HepG2 (cell line): ENCODE data around the gene RAPGEF6. TPM values are rescaled to one million over a fixed set of nuclear protein-coding genes. Genes with fewer than 3 reads are reported as not detected.

ENCODE experiments used
- ATAC-seq: fragments of 200-7000 bp; cut with Tn5 transposase; 3 replicates; pipeline ENCODE4 v1.9.1; 2020; ENCODE audit warnings: mild to moderate bottlenecking, moderate library complexity
- BruUV-seq: library from RNA; stranded (reverse); fragments of 400-500 nt; replicated peaks from 2 replicates; lab custom pipeline; 2021; lab: Mats Ljungman, UMichigan
- CTCF ChIA-PET: fragments of 300-600 bp; formaldehyde crosslinking; extraction: SDS; loops from one replicate; lab custom pipeline; 2021; ENCODE audit warnings: low total read pairs, inconsistent platforms, low intra/inter-chr PET ratio; lab: Yijun Ruan, JAX
- POLR2A ChIA-PET: fragments of 350-600 bp; sonication (Branson Sonifier 250); formaldehyde crosslinking; loops from one replicate; lab custom pipeline; 2020; ENCODE audit warnings: antibody characterized with exemption, inconsistent platforms; lab: Yijun Ruan, JAX
- DNase-seq: peaks from one replicate; pipeline ENCODE4 v3.0.0-alpha.2; 2015; ENCODE audit warnings: low spot score
- FAIRE-seq: peaks from 3 replicates; lab custom pipeline; 2011; peaks lifted over from hg19 to GRCh38; lab: Jason Lieb, UNC
- H2AFZ ChIP-seq: one replicate; pipeline ENCODE4 v1.6.1; 2011; ENCODE audit warnings: low read length, inconsistent platforms
- H3K27ac ChIP-seq: fragments of 300-600 bp; 3 replicates; pipeline ENCODE4 v1.8.0; 2011; ENCODE audit warnings: mixed run types, mild to moderate bottlenecking, mixed read lengths, low read length, inconsistent platforms; ENCODE audit not compliant: insufficient read depth; ENCODE audit errors: extremely low read length
- H3K27me3 ChIP-seq, 2 experiments: fragments of 200-600 bp in 1 of 2; 2 replicates in 1 of 2; 3 replicates in 1 of 2; pipeline versions ENCODE4 v1.6.0 to v1.8.0; 2011; ENCODE audit warnings: low read length in 2 of 2, mild to moderate bottlenecking in 2 of 2, moderate library complexity in 2 of 2, inconsistent platforms in 1 of 2; ENCODE audit not compliant: insufficient read depth in 2 of 2, control insufficient read depth in 1 of 2
- H3K36me3 ChIP-seq, 2 experiments: fragments of 200-600 bp in 1 of 2; replicated peaks in 1 of 2; 2 replicates in 1 of 2; 3 replicates in 1 of 2; pipeline versions ENCODE4 v1.5.1 to v1.8.0; 2011; ENCODE audit warnings: low read length in 2 of 2, inconsistent platforms in 1 of 2; ENCODE audit not compliant: insufficient read depth in 2 of 2, control insufficient read depth in 1 of 2
- H3K4me1 ChIP-seq: 2 replicates; pipeline ENCODE4 v1.5.1; 2012; ENCODE audit warnings: low read length, inconsistent platforms; ENCODE audit not compliant: insufficient read depth
- H3K4me2 ChIP-seq: 2 replicates; pipeline ENCODE4 v1.6.0; 2011; ENCODE audit warnings: low read depth, low read length, inconsistent platforms
- H3K4me3 ChIP-seq, 3 experiments: fragments of 200-600 bp in 1 of 3; sonication (generic), shearing (Covaris generic) in 1 of 3; replicated peaks in 1 of 3; 2 replicates each; pipeline ENCODE4 v1.5.1; 2011 to 2016; ENCODE audit warnings: low read length in 3 of 3, inconsistent platforms in 2 of 3, low read depth in 2 of 3, mild to moderate bottlenecking in 2 of 3, control low read depth in 1 of 3, mixed read lengths in 1 of 3; ENCODE audit not compliant: insufficient read depth in 1 of 3
- H3K79me2 ChIP-seq: one replicate; pipeline ENCODE4 v1.6.1; 2011; ENCODE audit warnings: low read length, inconsistent platforms; ENCODE audit not compliant: insufficient read depth
- H3K9ac ChIP-seq: 2 replicates; pipeline ENCODE4 v1.6.0; 2011; ENCODE audit warnings: mild to moderate bottlenecking, low read depth, low read length, inconsistent platforms; ENCODE audit not compliant: insufficient read depth
- H3K9me3 ChIP-seq: 2 replicates; pipeline ENCODE4 v1.5.1; 2012; ENCODE audit warnings: mild to moderate bottlenecking, low read length
- H4K20me1 ChIP-seq: 2 replicates; pipeline ENCODE4 v1.6.0; 2011; ENCODE audit warnings: inconsistent platforms, mild to moderate bottlenecking, low read length, moderate library complexity; ENCODE audit not compliant: insufficient read depth
- ATF7 ChIP-seq, 2 experiments: fragments of 450-650 bp in 1 of 2; sonication (generic) in 1 of 2; formaldehyde crosslinking in 1 of 2; IDR thresholded peaks; 2 replicates each; pipeline versions ENCODE4 v1.4.0 to v1.6.1; 2016 to 2020; ENCODE audit warnings: antibody characterized with exemption in 1 of 2, mild to moderate bottlenecking in 1 of 2, missing genetic modification reagents in 1 of 2
- ERF ChIP-seq: IDR thresholded peaks from 2 replicates; pipeline ENCODE4 v1.6.1; 2018; ENCODE audit warnings: missing biosample characterization, missing genetic modification reagents
- MIER3 ChIP-seq: IDR thresholded peaks from 2 replicates; pipeline ENCODE4 v1.6.1; 2016; ENCODE audit warnings: missing compliant biosample characterization, borderline replicate concordance
- REL ChIP-seq: sonication (generic); formaldehyde crosslinking; conservative IDR thresholded peaks from 2 replicates; pipeline ENCODE4 v1.8.0; 2022; ENCODE audit warnings: mild to moderate bottlenecking, missing genetic modification reagents, moderate library complexity
- ZNF205 ChIP-seq: IDR thresholded peaks from 2 replicates; pipeline ENCODE4 v1.6.1; 2018; ENCODE audit warnings: missing biosample characterization, missing genetic modification reagents
- ZNF256 ChIP-seq: sonication (generic); formaldehyde crosslinking; conservative IDR thresholded peaks from 2 replicates; pipeline ENCODE4 v1.4.0; 2020; ENCODE audit warnings: missing genetic modification reagents
- ZNF460 ChIP-seq: sonication (generic); formaldehyde crosslinking; IDR thresholded peaks from 2 replicates; pipeline ENCODE4 v1.5.1; 2020; ENCODE audit warnings: missing genetic modification reagents, mild to moderate bottlenecking, borderline replicate concordance
- ZNF570 ChIP-seq: sonication (generic); formaldehyde crosslinking; IDR thresholded peaks from 2 replicates; pipeline ENCODE4 v1.4.0; 2020; ENCODE audit warnings: mild to moderate bottlenecking, missing genetic modification reagents, borderline replicate concordance
- ZNF7 ChIP-seq: IDR thresholded peaks from 2 replicates; pipeline ENCODE4 v1.6.1; 2016; ENCODE audit warnings: missing biosample characterization, missing genetic modification reagents
- WGBS: methylation state at CpG from one replicate; pipeline ENCODE4 v1.1.6; 2017; ENCODE audit warnings: low lambda C conversion rate; 5-methylcytosine and 5-hydroxymethylcytosine counted together
- in situ Hi-C: cut with HindIII; loops from 2 replicates; pipeline ENCODE4 v1.10.0; 2017; ENCODE audit warnings: low pct_unique_long_range_greater_than_20kb; ENCODE audit not compliant: extremely low pct_ligation_motif_present
- intact Hi-C: fragments of 100-400 bp; cut with micrococcal nuclease; formaldehyde crosslinking; loops from one replicate; pipeline ENCODE4 v1.10.0; 2022; ENCODE audit not compliant: unreplicated experiment
- polyA plus RNA-seq, 8 experiments: library from polyadenylated mRNA; depleted of rRNA in 3 of 8; stranded (reverse) in 7 of 8; unstranded in 1 of 8; fragments of >200 nt; fragmentation: Illumina TruSeq in 4 of 8; extraction: Trizol in 4 of 8; gene quantifications; 2 replicates each; pipeline versions ENCODE4 v1.2.1 to v1.2.3, GENCODE V29; 2011 to 2016; ENCODE audit warnings: low read depth in 4 of 8, missing spikeins in 1 of 8, mixed read lengths in 1 of 8; ENCODE audit not compliant: insufficient read depth in 1 of 8
- total RNA-seq, 5 experiments: library from RNA; depleted of rRNA; stranded (reverse); fragments of >200 nt; fragmentation: Illumina TruSeq; extraction: Trizol; gene quantifications; 2 replicates each; pipeline ENCODE4 v1.2.3, GENCODE V29; 2016; ENCODE audit warnings: low read depth in 1 of 5
- TF ChIP-seq, protein P1 (sequence below): sonication (generic); formaldehyde crosslinking; conservative IDR thresholded peaks from 2 replicates; pipeline ENCODE4 v1.4.0; 2020; ENCODE audit warnings: missing genetic modification reagents

Gene RAPGEF6
- total and polyA plus RNA-seq, 2 of the 13 experiments (the other 11 are each of a cell fraction or from before 2014, with no cell fraction given) = 7.7 to 24.6 TPM

DNA sequence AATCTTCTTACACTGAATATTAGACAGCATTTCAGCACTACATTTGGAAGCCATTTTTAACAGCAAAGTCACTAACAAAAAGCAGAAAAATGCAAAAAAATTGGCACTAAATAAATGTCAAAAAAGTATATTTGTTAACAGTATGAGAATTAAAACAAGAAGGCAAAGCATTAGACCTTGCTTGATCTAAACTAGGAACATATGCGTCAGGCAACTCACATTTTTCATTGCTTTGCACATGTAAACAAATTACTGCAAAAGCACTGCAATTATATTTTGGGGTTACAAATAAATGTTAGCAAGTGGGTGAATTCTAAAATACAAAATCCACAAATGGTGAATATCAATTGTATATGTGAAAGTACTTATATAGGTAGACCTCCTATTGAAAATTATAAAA, 49.0 kb upstream of the RAPGEF6 start:
- Histone ChIP-seq H3K36me3 (peaks cover 0 to 26% of the 10 kb centered on the region in 2 experiments; a peak in 2 of 5 replicates), H3K27ac (no peak overlapping the region), H3K4me3 (no peak overlapping the region), H2AFZ (no peak overlapping the region), H3K9me3 (no peaks in the 10 kb centered on the region), H3K4me1 (peaks cover 21% of the 10 kb centered on the region), H3K4me2 (no peak overlapping the region), H3K79me2 (peaks cover 2% of the 10 kb centered on the region), H3K27me3 (no peaks in the 10 kb centered on the region), H4K20me1 (no peaks in the 10 kb centered on the region), H3K9ac (no peak overlapping the region)
- ChIA-PET POLR2A (no interaction called here), CTCF (no interaction called here)
- TF ChIP-seq ZNF460 (CRISPR knock-in tag) = no peak
- TF ChIP-seq ZNF7 (CRISPR knock-in tag) = no peak
- TF ChIP-seq MIER3 (CRISPR knock-in tag) = no peak
- TF ChIP-seq REL (CRISPR knock-in tag) = no peak
- TF ChIP-seq ZNF570 (CRISPR knock-in tag) = no peak
- TF ChIP-seq, protein P1, sequence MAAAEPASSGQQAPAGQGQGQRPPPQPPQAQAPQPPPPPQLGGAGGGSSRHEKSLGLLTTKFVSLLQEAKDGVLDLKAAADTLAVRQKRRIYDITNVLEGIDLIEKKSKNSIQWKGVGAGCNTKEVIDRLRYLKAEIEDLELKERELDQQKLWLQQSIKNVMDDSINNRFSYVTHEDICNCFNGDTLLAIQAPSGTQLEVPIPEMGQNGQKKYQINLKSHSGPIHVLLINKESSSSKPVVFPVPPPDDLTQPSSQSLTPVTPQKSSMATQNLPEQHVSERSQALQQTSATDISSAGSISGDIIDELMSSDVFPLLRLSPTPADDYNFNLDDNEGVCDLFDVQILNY (CRISPR knock-in tag) = no peak
- ATAC-seq (no peak), FAIRE-seq (no peak), DNase-seq (no peak)
- WGBS = 100% methylated on average over 1 of the region's 1 CpG
- intact Hi-C loops = no loop called here
- in situ Hi-C loops = no loop called here
- BruUV-seq = no TSS peak

DNA sequence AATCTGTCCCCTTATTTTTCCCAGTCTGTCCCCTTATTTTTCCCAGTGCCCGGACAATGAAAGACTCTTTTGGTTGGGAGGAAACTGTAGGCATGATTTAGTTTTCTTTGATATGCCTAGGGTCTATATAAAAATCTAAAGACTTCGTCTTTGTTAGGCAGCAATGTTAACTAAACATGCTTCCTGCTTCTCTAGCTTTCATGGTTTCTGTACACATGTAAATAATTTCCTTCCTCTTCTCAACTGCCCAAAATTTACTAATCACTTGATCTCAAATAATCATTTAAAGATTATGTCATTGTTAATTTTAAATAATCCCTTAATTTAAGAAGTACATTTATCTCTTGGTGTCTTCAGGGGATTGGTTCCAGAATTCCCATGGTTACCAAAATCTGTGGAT, 47.8 kb upstream of the RAPGEF6 start:
- Histone ChIP-seq H4K20me1 (no peaks in the 10 kb centered on the region), H3K9me3 (no peaks in the 10 kb centered on the region), H3K9ac (no peak overlapping the region), H3K27me3 (no peaks in the 10 kb centered on the region), H3K4me3 (no peak overlapping the region), H3K27ac (no peak overlapping the region), H3K4me1 (peaks cover 21% of the 10 kb centered on the region), H2AFZ (no peak overlapping the region), H3K36me3 (peaks cover 0 to 33% of the 10 kb centered on the region in 2 experiments; a peak in 3 of 5 replicates), H3K4me2 (no peak overlapping the region), H3K79me2 (peaks cover 2% of the 10 kb centered on the region)
- no TSS peak for BruUV-seq
- intact Hi-C loops = no loop called here
- no peak for TF ChIP-seq ZNF256 (CRISPR knock-in tag)
- TF ChIP-seq ERF = no peak
- TF ChIP-seq ZNF205 = no peak
- TF ChIP-seq ATF7 (IDR thresholded peaks at IDR 0.05) = peak; percentile 10; the same call in 1 of the 2 replicates
- TF ChIP-seq ATF7 (CRISPR knock-in tag; IDR thresholded peaks at IDR 0.05) = no peak
- ATAC-seq (no peak), FAIRE-seq (no peak), DNase-seq (no peak)
- 96% methylated on average over 2 of the region's 2 CpGs for WGBS
- CTCF ChIA-PET = no interaction called here
- in situ Hi-C loops = no loop called here
- POLR2A ChIA-PET = no interaction called here
